ENCODE measurements around the gene ALG8. TPM values are rescaled to one million over a fixed set of nuclear protein-coding genes. Genes with fewer than 3 reads are reported as not detected.

Gene ALG8
- total and polyA plus RNA-seq, 2 of the 8 experiments (the other 6 are each of a cell fraction or from before 2014, with no cell fraction given): 66.7 to 84.3 TPM

DNA sequence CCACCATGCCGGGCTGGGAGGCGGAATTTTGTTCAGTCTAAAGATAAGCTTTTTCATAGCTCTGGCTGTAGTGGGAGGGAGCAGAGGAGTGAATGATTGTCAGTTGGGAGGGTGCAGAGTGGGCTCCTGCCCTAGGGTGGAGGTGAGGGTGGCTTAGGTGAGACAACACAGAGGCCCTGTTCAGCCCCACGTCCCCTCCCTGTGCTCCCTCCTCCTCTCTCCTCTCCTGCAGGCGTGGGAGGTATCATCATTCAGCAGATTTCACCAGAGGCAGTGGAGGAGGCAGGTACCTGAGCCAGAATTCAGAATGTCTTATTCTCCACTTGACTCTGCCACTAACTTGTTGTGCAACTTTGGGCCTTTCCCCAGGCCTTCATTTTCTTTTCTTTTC lies 77.5 kb downstream of the ALG8 start:
- Histone ChIP-seq H2BK5ac (ENCODE audit: low read depth, low read length) (no peak overlapping the region), H3K9ac (replicated peaks in 1 of 4; ENCODE audit: extremely low read depth in 1 of 4, low read depth in 3 of 4, low read length in 3 of 4) (no peak overlapping the region), H3K18ac (ENCODE audit: extremely low read depth, low read length) (no peak overlapping the region), H3K27ac (ENCODE audit: low read depth, low read length) (no peak overlapping the region), H3K4me1 (replicated peaks in 1 of 4; ENCODE audit: control insufficient read depth in 3 of 4, insufficient read depth in 4 of 4, low read length in 3 of 4) (no peaks in the 10 kb centered on the region), H2AFZ (ENCODE audit: low read length) (no peak overlapping the region), H2BK15ac (ENCODE audit: low read length) (no peak overlapping the region), H3K4ac (replicated peaks; ENCODE audit: insufficient read length, low read depth, low read length) (no peak overlapping the region), H3K27me3 (replicated peaks in 1 of 4; ENCODE audit: control insufficient read depth in 3 of 4, extremely low read depth in 1 of 4, insufficient read depth in 3 of 4, low read length in 3 of 4) (no peaks in the 10 kb centered on the region), H4K20me1 (replicated peaks in 1 of 2; ENCODE audit: control insufficient read depth in 1 of 2, insufficient read depth in 2 of 2, low read length in 2 of 2) (no peaks in the 10 kb centered on the region), H3K23me2 (ENCODE audit: low read depth, low read length) (no peaks in the 10 kb centered on the region), H2BK12ac (ENCODE audit: low read depth, low read length) (no peak overlapping the region), H3K23ac (ENCODE audit: insufficient read length) (no peak overlapping the region), H4K91ac (replicated peaks; ENCODE audit: insufficient read length, low read length) (no peak overlapping the region), H4K8ac (ENCODE audit: extremely low read depth, insufficient read depth, low read length) (no peak overlapping the region), H3K56ac (replicated peaks; ENCODE audit: insufficient read length, low read depth, low read length) (no peak overlapping the region), H3K79me1 (ENCODE audit: low read depth, low read length) (no peaks in the 10 kb centered on the region), H2BK120ac (replicated peaks; ENCODE audit: low read depth, low read length) (no peak overlapping the region), H3K14ac (ENCODE audit: insufficient read length) (no peak overlapping the region), H3K9me3 (ENCODE audit: insufficient read depth in 2 of 2, low read depth in 1 of 2, low read length in 1 of 2) (no peaks in the 10 kb centered on the region), H3K4me2 (ENCODE audit: insufficient read depth in 1 of 2, low read depth in 2 of 2, low read length in 2 of 2) (no peak overlapping the region), H3K79me2 (ENCODE audit: control insufficient read depth in 1 of 2, insufficient read depth in 2 of 2, low read length in 2 of 2) (no peaks in the 10 kb centered on the region), H4K5ac (ENCODE audit: insufficient read length, low read depth, low read length) (no peak overlapping the region), H3K36me3 (ENCODE audit: control insufficient read depth in 2 of 4, insufficient read depth in 4 of 4, low read length in 3 of 4) (no peaks in the 10 kb centered on the region), H2BK20ac (ENCODE audit: low read length) (no peak overlapping the region), H2AK5ac (ENCODE audit: low read depth, low read length) (no peak overlapping the region), H3K4me3 (ENCODE audit: extremely low read depth in 1 of 4, insufficient read depth in 2 of 4, low read depth in 3 of 4, low read length in 4 of 4) (no peak overlapping the region)
- TF ChIP-seq BACH1 (IDR thresholded peaks at IDR 0.05; ENCODE audit: low read length) (no peak), MAFK (IDR thresholded peaks at IDR 0.05; ENCODE audit: low read depth, low read length) (no peak), YY1 (IDR thresholded peaks at IDR 0.05; ENCODE audit: low read depth, low read length) (no peak), KDM5A (IDR thresholded peaks at IDR 0.05; ENCODE audit: low read length) (no peak), EZH2 (IDR thresholded peaks at IDR 0.05; ENCODE audit: low read depth, low read length, severe bottlenecking) (no peak), NRF1 (IDR thresholded peaks at IDR 0.05; ENCODE audit: low read depth, low read length) (no peak), GTF2F1 (IDR thresholded peaks at IDR 0.05; ENCODE audit: borderline replicate concordance, low read depth, low read length) (no peak), RXRA (IDR thresholded peaks at IDR 0.05; ENCODE audit: insufficient read depth, low read depth, low read length) (no peak), PHF8 (conservative IDR thresholded peaks at IDR 0.05; ENCODE audit: low read depth, low read length) (no peak), FOSL1 (IDR thresholded peaks at IDR 0.05; ENCODE audit: insufficient read depth, low read depth, low read length) (no peak), RAD21 (IDR thresholded peaks at IDR 0.05 in 1 of 2, conservative IDR thresholded peaks at IDR 0.05 in 1 of 2; ENCODE audit: low read depth in 2 of 2, low read length in 2 of 2) (no peak)
- FAIRE-seq (no peak), DNase-seq (ENCODE audit: low read depth in 1 of 2, low spot score in 2 of 2) (no peak)
- CTCF ChIA-PET (ENCODE audit: partially characterized antibody): interaction anchor here (1.2 to 1.5 kb wide), 2 partner anchors 21 to 38 kb away, joined by 3 read pairs; no protein-coding TSS in a partner anchor
- WGBS, 2 experiments (ENCODE audit: extremely low coverage in 1 of 2, insufficient coverage in 1 of 2, insufficient read length in 1 of 2, insufficient replicate concordance in 2 of 2, low coverage in 1 of 2, low lambda C conversion rate in 2 of 2, missing lambda C conversion rate in 1 of 2): 92% methylated on average over 4 of the region's 4 CpGs; no CpG with 5 or more reads in 1 of the 2 experiments
- POLR2A ChIA-PET (ENCODE audit: partially characterized antibody): interaction anchor here (0.6 to 2.5 kb wide), 2 partner anchors 10 kb away, joined by 3 to 6 read pairs; no protein-coding TSS in a partner anchor
